Measurements from ENCODE around the gene HOXA4. TPM values are rescaled to one million over a fixed set of nuclear protein-coding genes. Genes with fewer than 3 reads are reported as not detected.
A peak's percentile ranks its signal among the peaks of the same experiment; 100 is the strongest.

The HOXA4 gene
- total RNA-seq, 1 experiment from 2014 or later: 2.0 TPM

DNA sequence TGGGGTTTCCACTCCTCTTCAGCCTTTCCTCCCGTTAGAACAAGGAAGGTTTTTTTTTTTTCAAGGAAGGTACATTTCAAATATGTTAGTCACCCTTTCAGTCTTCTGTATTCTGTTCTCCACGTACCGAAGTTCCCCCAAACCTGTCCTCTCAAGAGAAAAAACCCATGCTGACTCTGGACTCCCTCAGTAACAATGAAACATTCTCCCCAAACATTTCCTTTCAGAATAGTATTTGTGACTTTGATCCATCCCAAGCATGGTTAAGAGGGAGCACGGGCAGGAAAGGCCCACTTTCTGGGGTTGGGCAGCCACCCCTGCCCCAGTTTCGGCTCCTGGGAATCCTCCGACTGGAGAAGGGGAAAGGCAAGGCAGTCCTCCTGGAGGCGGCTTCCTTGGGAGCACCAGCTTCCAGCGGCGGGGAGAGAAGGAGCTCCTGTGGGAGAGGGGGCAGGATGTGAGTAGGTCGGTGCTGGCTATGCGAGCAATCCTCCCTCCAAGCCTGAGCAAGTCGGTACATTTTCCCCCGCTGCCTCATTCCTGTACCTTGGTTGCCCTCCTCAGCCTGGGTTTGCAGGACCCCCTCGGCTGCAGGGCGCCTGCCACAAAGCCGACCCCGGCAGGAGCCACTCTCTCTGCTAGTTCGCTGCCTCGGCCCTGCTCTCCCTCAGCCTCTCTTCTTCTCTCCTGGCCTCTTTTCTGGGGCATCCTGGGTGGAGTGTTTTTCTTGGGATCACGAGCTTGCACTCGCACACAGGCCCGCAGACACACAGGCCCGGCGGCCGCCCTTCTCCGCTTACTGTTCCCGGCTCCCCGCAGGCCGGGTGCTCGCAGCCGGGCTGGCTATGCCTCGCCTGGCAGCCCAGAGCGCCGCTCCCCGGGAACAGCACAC lies 32.6 kb downstream of the HOXA4 start:
- Histone ChIP-seq H3K4me2 (ENCODE audit: low read length) (peak overlapping the region; percentile 79), H2AFZ (ENCODE audit: low read depth, low read length, poor library complexity, severe bottlenecking) (no peak overlapping the region), H3K27ac (ENCODE audit: low read depth, low read length) (no peak overlapping the region), H3K9ac (ENCODE audit: low read length) (peak overlapping the region; percentile 76), H4K20me1 (ENCODE audit: insufficient read depth) (no peaks in the 10 kb centered on the region), H3K79me2 (ENCODE audit: insufficient read depth, low read length) (peaks cover 25% of the 10 kb centered on the region), H3K4me1 (ENCODE audit: control insufficient read depth in 1 of 2, insufficient read depth in 2 of 2, low read length in 2 of 2) (peaks cover 10 to 19% of the 10 kb centered on the region in 2 experiments; a peak in 3 of 4 replicates), H3K4me3 (replicated peaks in 1 of 2; ENCODE audit: low read depth in 1 of 2, low read length in 2 of 2) (peak overlapping the region; percentile 74 to 86), H3K9me2 (ENCODE audit: insufficient read depth) (no peaks in the 10 kb centered on the region), H3K27me3 (ENCODE audit: insufficient read depth, low read length) (no peaks in the 10 kb centered on the region), H3K36me3 (ENCODE audit: control insufficient read depth in 1 of 2, insufficient read depth in 2 of 2, low read length in 2 of 2) (no peaks in the 10 kb centered on the region), H3K9me3 (ENCODE audit: control insufficient read depth in 1 of 2, insufficient read depth in 1 of 2, low read depth in 1 of 2, low read length in 2 of 2) (no peaks in the 10 kb centered on the region)
- intact Hi-C loops (cut with micrococcal nuclease): no loop called here
- BruUV-seq (replicated peaks): no TSS peak
- no peak for ATAC-seq
- CTCF ChIA-PET: no interaction called here
- no peak for DNase-seq (ENCODE audit: low read depth, low spot score)
- TF ChIP-seq, protein P1, sequence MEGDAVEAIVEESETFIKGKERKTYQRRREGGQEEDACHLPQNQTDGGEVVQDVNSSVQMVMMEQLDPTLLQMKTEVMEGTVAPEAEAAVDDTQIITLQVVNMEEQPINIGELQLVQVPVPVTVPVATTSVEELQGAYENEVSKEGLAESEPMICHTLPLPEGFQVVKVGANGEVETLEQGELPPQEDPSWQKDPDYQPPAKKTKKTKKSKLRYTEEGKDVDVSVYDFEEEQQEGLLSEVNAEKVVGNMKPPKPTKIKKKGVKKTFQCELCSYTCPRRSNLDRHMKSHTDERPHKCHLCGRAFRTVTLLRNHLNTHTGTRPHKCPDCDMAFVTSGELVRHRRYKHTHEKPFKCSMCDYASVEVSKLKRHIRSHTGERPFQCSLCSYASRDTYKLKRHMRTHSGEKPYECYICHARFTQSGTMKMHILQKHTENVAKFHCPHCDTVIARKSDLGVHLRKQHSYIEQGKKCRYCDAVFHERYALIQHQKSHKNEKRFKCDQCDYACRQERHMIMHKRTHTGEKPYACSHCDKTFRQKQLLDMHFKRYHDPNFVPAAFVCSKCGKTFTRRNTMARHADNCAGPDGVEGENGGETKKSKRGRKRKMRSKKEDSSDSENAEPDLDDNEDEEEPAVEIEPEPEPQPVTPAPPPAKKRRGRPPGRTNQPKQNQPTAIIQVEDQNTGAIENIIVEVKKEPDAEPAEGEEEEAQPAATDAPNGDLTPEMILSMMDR (IDR thresholded peaks at IDR 0.05 in 2 of 3, conservative IDR thresholded peaks at IDR 0.05 in 1 of 3; ENCODE audit: borderline replicate concordance in 1 of 3, insufficient read depth in 1 of 3, low read depth in 2 of 3, low read length in 2 of 3): no peak
- no peak for TF ChIP-seq TCF7L2 (IDR thresholded peaks at IDR 0.05; ENCODE audit: borderline replicate concordance, extremely low read depth, insufficient read depth, insufficient read length)
- TF ChIP-seq SP1 (IDR thresholded peaks at IDR 0.05; ENCODE audit: low read depth): no peak
- TF ChIP-seq EGR1 (IDR thresholded peaks at IDR 0.05; ENCODE audit: low read depth): no peak
- no peak for TF ChIP-seq ZNF274 (IDR thresholded peaks at IDR 0.05; ENCODE audit: low read depth, low read length)
- TF ChIP-seq RAD21 (IDR thresholded peaks at IDR 0.05; ENCODE audit: low read depth): no peak
- TF ChIP-seq ZBTB33 (IDR thresholded peaks at IDR 0.05; ENCODE audit: extremely low read depth, insufficient replicate concordance, low read length): no peak
- no peak for TF ChIP-seq JUND (IDR thresholded peaks at IDR 0.05)
- TF ChIP-seq EZH2 (IDR thresholded peaks at IDR 0.05): no peak
- TF ChIP-seq ELF1 (IDR thresholded peaks at IDR 0.05; ENCODE audit: borderline replicate concordance, low read depth): no peak
- TF ChIP-seq POLR2AphosphoS5 (IDR thresholded peaks at IDR 0.05; ENCODE audit: low read depth, low read length): no peak
- no peak for TF ChIP-seq REST (IDR thresholded peaks at IDR 0.05; ENCODE audit: low read depth)
- no peak for TF ChIP-seq CEBPB (IDR thresholded peaks at IDR 0.05; ENCODE audit: low read depth)
- RAD21 ChIA-PET (ENCODE audit: low non-redundant PET in 1 of 2, low total read pairs in 2 of 2, uncharacterized antibody in 2 of 2, unreplicated experiment in 2 of 2): no interaction called here
- POLR2A ChIA-PET: interaction anchor here (1.4 to 1.6 kb wide), 2 partner anchors 14 to 16 kb away, joined by 3 to 6 read pairs; no protein-coding TSS in a partner anchor
